ENCODE measurements around the gene HOXD4. TPM values are rescaled to one million over a fixed set of nuclear protein-coding genes. Genes with fewer than 3 reads are reported as not detected.

The HOXD4 gene
- total and polyA plus RNA-seq, 10 of the 15 experiments (the other 5 are each of a cell fraction or from before 2014, with no cell fraction given): 0.07 TPM; not detected in 9

DNA sequence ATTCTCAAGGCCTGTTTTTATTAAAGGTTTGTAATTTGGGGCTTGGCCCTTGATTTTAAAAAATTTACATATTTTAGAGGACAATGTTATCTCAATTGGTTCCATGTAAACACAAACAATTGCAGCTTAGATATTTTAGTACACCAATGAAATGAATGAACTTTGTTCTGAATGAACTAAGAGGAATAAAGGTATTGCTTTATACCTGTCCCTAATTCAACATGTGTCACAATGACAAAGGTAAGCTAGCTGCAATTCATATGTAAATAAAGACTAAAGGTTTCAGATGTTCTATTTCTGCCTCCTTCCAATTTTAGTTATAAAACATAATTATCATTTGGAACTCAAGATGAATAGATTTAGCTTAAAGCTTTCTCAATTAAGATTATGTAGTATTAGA lies 48.6 kb downstream of the HOXD4 start (continued):
- TF ChIP-seq, protein P1, sequence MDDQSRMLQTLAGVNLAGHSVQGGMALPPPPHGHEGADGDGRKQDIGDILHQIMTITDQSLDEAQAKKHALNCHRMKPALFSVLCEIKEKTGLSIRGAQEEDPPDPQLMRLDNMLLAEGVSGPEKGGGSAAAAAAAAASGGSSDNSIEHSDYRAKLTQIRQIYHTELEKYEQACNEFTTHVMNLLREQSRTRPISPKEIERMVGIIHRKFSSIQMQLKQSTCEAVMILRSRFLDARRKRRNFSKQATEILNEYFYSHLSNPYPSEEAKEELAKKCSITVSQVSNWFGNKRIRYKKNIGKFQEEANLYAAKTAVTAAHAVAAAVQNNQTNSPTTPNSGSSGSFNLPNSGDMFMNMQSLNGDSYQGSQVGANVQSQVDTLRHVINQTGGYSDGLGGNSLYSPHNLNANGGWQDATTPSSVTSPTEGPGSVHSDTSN (IDR thresholded peaks at IDR 0.05; ENCODE audit: insufficient replicate concordance, low read depth, low read length): no peak
- TF ChIP-seq HDGF (IDR thresholded peaks at IDR 0.05) (no peak), EED (IDR thresholded peaks at IDR 0.05; ENCODE audit: low read depth) (no peak)

DNA sequence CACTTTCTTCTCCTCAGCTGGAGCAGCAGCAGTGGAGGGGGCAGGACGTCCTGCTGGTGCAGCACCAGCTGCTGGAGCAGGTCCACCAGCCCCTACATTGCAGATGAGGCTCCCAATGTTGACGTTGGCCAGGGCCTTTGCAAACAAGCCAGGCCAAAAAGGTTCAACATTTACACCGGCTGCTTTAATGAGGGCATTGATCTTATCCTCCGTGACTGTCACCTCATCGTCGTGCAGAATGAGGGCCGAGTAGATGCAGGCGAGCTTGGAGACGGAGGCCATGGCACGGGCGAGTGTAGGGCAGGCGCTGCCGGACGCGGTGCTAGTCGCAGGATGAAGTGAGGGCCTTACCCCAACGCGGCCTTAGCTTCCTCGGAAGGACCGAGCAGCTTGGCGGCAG lies 49.6 kb downstream of the HOXD4 start:
- ATAC-seq (no peak), FAIRE-seq (no peak), DNase-seq (ENCODE audit: low read depth, low spot score) (no peak)
- Histone ChIP-seq H3K9ac (ENCODE audit: control insufficient read depth, insufficient read depth, low read length) (no peak overlapping the region), H3K4me1 (ENCODE audit: control insufficient read depth, insufficient read depth, low read length) (no peaks in the 10 kb centered on the region), H2AFZ (ENCODE audit: control insufficient read depth, low read depth, low read length) (no peak overlapping the region), H3K36me3 (ENCODE audit: control insufficient read depth in 2 of 2, insufficient read depth in 2 of 2, low read length in 1 of 2) (no peaks in the 10 kb centered on the region), H3K4me3 (no peak overlapping the region), H3K4me2 (ENCODE audit: control insufficient read depth, insufficient read depth) (no peak overlapping the region), H4K20me1 (ENCODE audit: control insufficient read depth, insufficient read depth) (no peaks in the 10 kb centered on the region), H3K79me2 (ENCODE audit: control insufficient read depth, insufficient read depth, low read length) (no peaks in the 10 kb centered on the region), H3K27me3 (replicated peaks in 1 of 2; ENCODE audit: control insufficient read depth in 2 of 2, insufficient read depth in 2 of 2, low read length in 1 of 2) (no peaks in the 10 kb centered on the region; a peak in 1 of 4 replicates), H3K9me3 (replicated peaks; ENCODE audit: control insufficient read depth, insufficient read depth, low read length) (no peaks in the 10 kb centered on the region), H3K27ac (ENCODE audit: control insufficient read depth, insufficient read depth) (no peak overlapping the region)
- ChIA-PET RAD21 (ENCODE audit: unreplicated experiment) (no interaction called here), POLR2A (no interaction called here), SMC1A (ENCODE audit: uncharacterized antibody, unreplicated experiment) (interaction anchor here (0.6 to 1.8 kb wide), 3 partner anchors 9 to 39 kb away, joined by 3 to 4 read pairs (median 4); no protein-coding TSS in a partner anchor), CTCF (interaction anchor here (0.7 kb wide), 1 partner anchor 1815 kb away, joined by 3 read pairs; no protein-coding TSS in a partner anchor)
- no peak for TF ChIP-seq NFYB (IDR thresholded peaks at IDR 0.05; ENCODE audit: insufficient read depth, low read depth, low read length)
- no peak for TF ChIP-seq ZZZ3 (IDR thresholded peaks at IDR 0.05; ENCODE audit: control insufficient read depth, insufficient read length, low read depth)
- TF ChIP-seq SUPT20H (IDR thresholded peaks at IDR 0.05; ENCODE audit: borderline replicate concordance, control insufficient read depth, low read depth, low read length): no peak
- TF ChIP-seq, protein P2, sequence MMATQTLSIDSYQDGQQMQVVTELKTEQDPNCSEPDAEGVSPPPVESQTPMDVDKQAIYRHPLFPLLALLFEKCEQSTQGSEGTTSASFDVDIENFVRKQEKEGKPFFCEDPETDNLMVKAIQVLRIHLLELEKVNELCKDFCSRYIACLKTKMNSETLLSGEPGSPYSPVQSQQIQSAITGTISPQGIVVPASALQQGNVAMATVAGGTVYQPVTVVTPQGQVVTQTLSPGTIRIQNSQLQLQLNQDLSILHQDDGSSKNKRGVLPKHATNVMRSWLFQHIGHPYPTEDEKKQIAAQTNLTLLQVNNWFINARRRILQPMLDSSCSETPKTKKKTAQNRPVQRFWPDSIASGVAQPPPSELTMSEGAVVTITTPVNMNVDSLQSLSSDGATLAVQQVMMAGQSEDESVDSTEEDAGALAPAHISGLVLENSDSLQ (IDR thresholded peaks at IDR 0.05): no peak
- TF ChIP-seq EGR1 (IDR thresholded peaks at IDR 0.05; ENCODE audit: borderline replicate concordance in 1 of 2, low read depth in 2 of 2, low read length in 2 of 2): no peak
- no peak for TF ChIP-seq CREB1 (IDR thresholded peaks at IDR 0.05; ENCODE audit: low read depth)
- TF ChIP-seq, protein P3, sequence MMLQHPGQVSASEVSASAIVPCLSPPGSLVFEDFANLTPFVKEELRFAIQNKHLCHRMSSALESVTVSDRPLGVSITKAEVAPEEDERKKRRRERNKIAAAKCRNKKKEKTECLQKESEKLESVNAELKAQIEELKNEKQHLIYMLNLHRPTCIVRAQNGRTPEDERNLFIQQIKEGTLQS (IDR thresholded peaks at IDR 0.05; ENCODE audit: borderline replicate concordance, extremely low read depth, low read depth, low read length): no peak
- TF ChIP-seq IRF4 (IDR thresholded peaks at IDR 0.05; ENCODE audit: low read depth, low read length): no peak
- in situ Hi-C loops (cut with MboI) (no loop called here), intact Hi-C loops (cut with micrococcal nuclease; ENCODE audit: unreplicated experiment) (no loop called here)
- BruUV-seq (replicated peaks): no TSS peak
- 75% methylated on average over 21 of the region's 21 CpGs for WGBS (ENCODE audit: insufficient coverage, insufficient replicate concordance, low lambda C conversion rate, missing lambda C conversion rate)
